Transverse colon (tissue), 3 donors: Measurements from ENCODE around the gene SLC11A1.

Source experiments
- EP300 ChIP-seq: sonication (generic); formaldehyde crosslinking; IDR thresholded peaks from one replicate; pipeline ENCODE4 v1.6.1; 2017; ENCODE audit warnings: antibody characterized with exemption, low read depth
- TF ChIP-seq, protein P1 (sequence below), 5 experiments: fragments of 200-600 bp in 3 of 5; fragments of 450-650 bp in 2 of 5; sonication (generic) in 3 of 5; IDR thresholded peaks; 1 replicate in 2 of 5; 2 replicates in 3 of 5; pipeline ENCODE4 v1.5.1; 2016 to 2017; ENCODE audit warnings: antibody characterized with exemption in 5 of 5, inconsistent platforms in 3 of 5, mild to moderate bottlenecking in 2 of 5, moderate library complexity in 1 of 5

DNA sequence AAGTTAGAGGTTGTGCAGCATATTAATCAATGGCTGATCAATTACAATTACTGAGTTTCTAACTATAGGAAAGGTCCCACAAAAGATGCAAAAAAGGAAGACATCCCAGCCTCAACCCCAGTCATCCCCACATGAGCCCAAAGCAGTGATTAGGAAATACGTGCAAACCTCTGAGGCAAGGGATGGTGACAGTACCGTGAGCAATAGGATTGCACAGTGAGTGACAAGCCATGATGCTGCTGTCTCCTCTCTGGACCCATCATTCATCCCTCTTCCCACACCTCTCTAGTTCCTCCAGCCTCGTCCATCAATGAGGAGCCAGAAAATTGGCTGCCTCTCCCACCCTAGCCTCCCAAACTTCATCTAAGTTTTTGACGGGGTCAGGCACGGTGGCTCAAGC, 4.0 kb upstream of the SLC11A1 start:
- no peak for TF ChIP-seq EP300
- TF ChIP-seq, protein P1, sequence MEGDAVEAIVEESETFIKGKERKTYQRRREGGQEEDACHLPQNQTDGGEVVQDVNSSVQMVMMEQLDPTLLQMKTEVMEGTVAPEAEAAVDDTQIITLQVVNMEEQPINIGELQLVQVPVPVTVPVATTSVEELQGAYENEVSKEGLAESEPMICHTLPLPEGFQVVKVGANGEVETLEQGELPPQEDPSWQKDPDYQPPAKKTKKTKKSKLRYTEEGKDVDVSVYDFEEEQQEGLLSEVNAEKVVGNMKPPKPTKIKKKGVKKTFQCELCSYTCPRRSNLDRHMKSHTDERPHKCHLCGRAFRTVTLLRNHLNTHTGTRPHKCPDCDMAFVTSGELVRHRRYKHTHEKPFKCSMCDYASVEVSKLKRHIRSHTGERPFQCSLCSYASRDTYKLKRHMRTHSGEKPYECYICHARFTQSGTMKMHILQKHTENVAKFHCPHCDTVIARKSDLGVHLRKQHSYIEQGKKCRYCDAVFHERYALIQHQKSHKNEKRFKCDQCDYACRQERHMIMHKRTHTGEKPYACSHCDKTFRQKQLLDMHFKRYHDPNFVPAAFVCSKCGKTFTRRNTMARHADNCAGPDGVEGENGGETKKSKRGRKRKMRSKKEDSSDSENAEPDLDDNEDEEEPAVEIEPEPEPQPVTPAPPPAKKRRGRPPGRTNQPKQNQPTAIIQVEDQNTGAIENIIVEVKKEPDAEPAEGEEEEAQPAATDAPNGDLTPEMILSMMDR (IDR thresholded peaks at IDR 0.05), result no peak
